NCI-H1105 (cell line): ENCODE measurements around the gene FAM180A.
A peak's percentile ranks its signal among the peaks of the same experiment; 100 is the strongest.

Experiments
- DNase-seq: peaks from one replicate; lab custom pipeline; 2025; lab: John Stamatoyannopoulos, UW

Gene FAM180A

DNA sequence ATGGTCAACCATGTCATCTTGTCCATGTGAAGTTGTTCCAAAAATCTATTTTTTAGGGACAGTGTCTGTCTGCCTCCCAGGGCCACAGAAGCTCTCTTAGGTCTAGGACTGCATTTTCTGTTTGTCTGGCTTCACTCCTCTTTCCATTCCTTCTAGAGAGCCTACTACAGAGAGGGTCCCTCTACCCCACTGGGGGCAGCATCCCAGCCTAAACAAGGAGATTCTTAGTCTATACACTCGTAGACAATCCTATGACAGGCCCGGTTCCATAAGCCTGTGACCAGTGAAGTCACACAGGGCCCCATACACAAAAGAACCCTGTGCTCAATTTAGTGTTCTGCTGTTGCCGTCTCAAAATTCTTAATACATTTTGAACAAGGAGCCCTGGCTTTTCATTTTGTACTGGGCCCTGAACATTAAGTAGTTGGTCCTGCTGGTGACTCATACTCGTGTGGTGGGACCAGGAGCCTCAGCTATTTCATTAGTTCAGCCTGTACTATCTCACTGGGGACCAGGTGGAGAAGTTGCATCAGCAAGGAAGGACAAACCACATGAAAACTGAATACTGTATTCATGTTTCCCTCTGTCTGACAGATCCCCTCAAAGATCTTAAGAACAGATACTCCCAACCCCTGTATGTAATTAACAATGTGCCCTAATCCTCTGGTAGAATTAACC lies 23.5 kb upstream of the FAM180A start:
- DNase-seq = no peak

GRCh38 chr7:135771051-135771450 lies 22.4 kb upstream of the FAM180A start:
- no peak for DNase-seq

DNA sequence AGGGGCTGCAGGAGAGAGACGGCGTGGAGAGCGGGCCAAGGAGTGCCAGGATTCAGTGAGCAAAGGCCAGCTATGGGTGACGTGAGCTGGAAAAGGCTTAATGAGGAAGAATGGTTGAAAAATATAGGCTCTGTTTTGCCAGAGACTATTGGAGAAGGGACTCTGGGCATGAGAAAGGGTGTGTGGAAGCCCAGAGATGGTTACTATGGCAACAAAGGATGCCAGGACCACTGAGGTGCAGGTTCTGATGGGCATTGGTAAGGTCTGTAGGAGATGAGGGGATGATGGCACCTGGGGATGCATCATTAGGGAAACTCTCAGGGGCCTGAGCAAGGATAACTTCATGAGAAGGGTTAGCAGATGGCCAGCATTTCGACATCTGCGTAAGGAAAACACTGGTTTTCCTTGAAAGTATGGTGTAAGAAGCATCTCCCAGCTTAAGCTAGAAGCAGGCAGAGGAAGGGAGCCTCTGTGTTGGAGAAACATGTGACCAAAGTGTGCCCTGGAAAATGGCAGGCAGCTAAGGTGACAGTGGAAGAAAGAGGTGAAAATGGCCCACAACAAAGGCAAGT lies 21.6 kb upstream of the FAM180A start:
- DNase-seq = no peak

- DNase-seq = no peak
Measured at GRCh38 chr7:135769005-135769802, 20.6 kb upstream of the FAM180A start.

DNA sequence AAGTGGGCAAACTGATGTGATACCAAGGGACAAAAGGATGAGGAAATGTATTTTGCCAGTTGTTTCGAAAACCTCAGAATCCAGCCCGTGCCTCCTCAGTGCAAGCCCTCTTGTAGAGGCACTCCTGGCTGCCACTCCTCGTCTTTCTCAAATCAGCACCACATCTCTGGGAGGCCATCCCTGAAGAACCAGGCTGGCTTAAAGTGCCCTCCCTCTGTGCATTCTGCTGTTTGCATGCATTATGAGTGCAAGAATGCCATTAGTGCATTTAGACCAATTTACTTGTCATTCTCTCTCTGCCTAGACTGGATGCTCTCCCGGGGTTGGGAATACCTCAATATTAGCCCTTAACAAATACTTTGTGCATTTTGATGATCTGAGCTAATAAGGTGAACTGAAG lies 19.9 kb upstream of the FAM180A start:
- DNase-seq = no peak

- no peak for DNase-seq
Measured at GRCh38 chr7:135768064-135768463, 19.5 kb upstream of the FAM180A start.

DNA sequence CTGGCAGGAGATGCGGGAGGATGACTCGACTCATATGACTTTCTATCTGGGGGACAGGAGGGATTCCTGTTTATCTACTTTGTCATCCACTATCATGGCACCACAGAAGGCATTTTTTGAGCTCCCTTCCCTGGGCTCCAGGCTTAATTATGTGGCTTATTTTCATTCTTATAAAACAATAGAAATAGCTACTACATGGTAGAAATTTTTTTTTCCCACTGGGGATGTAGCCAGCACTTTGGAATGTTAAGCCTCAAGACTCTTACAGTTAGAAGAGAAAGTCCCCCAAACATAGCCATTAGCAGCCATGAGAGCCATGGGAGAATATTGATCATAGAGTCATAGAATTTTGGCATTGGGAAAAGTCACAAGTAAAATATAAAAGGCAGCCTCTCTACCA lies 14.6 kb upstream of the FAM180A start:
- no peak for DNase-seq

DNA sequence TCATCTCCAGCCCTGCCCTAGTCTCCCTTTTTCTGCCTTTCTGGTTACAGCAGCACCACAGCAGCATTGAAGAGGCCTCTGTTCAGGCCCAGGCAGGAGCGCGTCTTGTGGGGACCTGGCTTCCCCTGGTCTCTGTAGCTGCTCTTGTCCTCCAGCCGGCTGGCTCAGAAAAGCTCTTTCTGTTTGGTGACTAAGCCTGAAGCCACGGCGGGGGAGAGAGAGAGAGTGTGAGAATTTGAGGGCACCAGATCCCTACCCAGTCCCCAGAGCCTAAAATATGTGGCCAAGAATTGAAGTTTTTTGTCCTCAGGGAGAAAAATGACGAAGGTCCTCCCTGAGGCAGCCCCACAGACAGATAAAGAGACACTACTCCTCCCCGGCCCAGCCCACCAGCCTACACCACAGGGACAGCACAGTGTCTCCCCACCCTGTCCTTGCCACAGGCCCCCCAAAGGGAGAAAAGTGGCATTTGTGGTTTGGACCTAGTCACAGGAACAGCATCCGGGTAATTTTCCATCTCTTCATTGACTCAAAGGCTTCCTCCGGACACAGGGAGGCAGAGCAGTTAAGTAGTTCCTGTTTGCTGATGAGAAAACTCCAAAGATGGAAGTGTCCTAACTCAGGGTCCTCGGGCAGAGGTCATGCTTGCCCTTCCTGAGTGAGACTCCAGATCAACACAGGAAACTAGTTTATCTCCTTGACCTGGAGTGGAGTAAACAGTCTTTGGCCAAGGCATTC lies 13.3 kb upstream of the FAM180A start:
- DNase-seq = no peak

- DNase-seq = no peak
Measured at GRCh38 chr7:135759532-135759931, 10.9 kb upstream of the FAM180A start.

GRCh38 chr7:135758531-135758932 lies 9.9 kb upstream of the FAM180A start:
- DNase-seq = no peak

- no peak for DNase-seq
Measured at GRCh38 chr7:135757719-135758411, 9.3 kb upstream of the FAM180A start.

DNA sequence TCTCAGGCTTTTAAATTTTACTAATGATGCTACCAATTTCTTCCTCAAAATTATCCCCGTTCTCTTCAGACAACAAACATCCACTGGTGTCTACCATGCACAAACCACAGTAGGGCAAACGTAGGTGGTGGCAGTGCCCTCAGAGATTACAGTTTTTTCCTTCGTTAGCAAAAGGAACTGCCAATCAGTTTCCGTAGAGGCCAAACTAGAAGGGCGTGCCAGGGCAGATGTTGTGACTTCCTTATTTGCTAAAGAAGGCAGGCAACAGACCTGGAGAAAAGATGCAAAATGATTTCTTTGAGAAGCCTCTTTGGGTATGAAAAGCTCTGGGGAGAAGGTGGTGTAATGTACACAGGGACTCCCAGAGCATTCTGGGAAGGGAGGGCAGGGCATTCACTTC lies 7.6 kb upstream of the FAM180A start:
- no peak for DNase-seq

DNA sequence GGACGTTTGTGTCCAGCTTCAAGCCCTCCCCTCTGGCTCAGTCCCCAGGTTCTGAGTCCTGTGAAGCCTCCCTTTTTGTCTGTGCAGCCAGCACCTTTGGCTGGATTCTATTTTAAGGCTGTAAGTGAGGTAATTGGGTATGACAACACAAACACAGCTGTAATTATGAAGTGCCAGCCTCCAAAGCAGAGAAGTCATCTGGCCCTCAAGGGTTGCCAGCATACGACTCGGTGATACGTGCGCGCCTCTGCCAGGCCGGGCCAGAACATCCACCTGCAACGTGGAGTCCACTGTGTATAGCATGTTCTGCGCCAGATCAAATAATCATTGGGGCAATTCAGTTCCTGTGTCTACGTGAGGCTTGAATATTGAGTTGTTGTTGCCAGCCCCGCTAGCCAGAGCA lies 6.7 kb upstream of the FAM180A start:
- DNase-seq = peak; percentile 69

GRCh38 chr7:135753616-135754413 lies 5.2 kb upstream of the FAM180A start:
- no peak for DNase-seq

- DNase-seq = no peak
Measured at GRCh38 chr7:135747366-135747765, 1.2 kb downstream of the FAM180A start.

DNA sequence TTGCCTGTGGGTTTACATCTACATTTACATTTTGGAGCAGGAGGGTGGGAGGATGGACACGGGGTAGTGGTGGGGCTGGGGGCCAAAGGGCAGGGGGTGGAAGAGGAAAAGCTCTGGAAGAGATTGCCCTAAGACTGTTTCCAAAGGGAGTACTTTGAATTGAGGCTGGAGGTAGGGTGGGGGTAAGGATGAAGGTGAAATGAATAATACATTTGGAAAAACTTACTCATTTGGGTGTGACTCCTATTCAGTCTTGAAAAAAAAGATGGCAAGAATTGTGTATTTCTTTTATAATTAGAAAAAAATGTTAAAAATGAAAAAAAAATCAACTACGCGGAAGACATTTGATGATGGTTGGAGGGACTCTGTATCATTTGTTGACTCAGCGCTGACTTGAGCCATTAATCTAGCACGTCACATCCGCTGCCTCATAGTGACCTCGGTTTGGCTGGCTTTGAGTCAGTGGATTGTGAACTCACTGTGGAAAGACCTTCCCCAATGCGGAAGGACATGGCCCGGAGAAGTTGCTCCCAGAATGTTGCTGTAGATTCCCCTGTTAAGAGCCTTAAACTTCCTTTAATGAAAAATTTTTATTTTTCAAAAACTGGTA lies 2.8 kb downstream of the FAM180A start:
- DNase-seq = no peak

DNA sequence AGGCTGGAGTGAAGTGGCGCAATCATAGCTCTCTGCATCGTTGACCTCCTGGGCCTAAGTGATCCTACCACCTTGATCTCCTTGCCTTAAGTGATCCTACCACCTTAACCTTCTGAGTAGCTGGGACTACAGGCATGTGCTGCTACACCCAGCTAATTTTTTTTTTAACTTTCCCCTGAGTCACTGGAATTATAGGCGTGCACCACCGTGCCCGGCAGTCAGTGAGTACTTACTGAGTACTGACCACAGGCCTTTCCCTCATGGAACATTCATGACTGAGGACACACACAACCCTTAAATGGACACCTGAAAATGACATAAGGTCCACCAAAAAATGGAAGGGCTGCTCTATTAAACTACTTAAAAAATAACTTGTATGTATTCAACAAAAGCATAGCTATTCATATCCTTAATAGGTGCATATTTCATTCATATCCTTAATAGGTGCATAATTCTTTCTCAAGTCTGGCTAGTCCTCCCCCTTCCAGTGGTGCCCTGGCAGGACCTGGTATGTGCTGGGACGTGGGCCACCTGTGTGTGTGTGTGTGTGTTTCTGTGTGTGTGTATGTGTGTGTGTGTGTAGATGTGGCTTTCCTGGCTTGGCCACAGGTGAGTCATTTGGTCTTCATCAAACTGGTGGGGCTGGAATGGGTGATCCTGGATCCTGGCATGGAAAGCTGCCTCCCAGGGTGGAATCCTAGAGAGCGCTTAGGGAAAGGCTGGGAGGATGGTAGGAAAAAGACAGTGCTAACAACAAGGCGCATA lies 3.5 kb downstream of the FAM180A start:
- no peak for DNase-seq

- DNase-seq = peak; percentile 76
Measured at GRCh38 chr7:135743907-135744731, 4.5 kb downstream of the FAM180A start.

DNA sequence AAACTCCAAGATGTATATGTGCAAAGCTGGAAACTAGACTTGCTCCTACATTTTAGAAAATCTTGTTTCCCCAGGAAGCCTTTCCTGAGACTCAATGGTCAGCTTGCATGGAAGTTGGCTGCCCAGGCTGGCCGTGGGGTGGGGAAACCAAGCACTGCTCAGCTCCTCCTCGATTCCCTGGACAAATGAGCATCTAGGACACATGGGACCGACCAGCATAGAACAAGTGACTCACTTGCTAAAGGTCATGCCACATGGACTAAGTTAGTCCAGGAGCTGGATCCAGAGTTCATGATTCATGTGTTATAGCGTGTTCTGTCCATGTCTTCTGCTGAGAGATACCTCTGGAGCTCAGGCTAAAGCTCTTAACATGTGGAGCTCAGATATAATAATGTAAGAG lies 6.2 kb downstream of the FAM180A start:
- DNase-seq = no peak
